ENCODE measurements around the gene OSBPL9.

Gene OSBPL9

GRCh38 chr1:51653127-51653526 lies 36.2 kb downstream of the OSBPL9 start:
- Mint-ChIP-seq H3K9me3 (no peaks in the 10 kb centered on the region), H3K36me3 (ENCODE audit: low read depth) (no peaks in the 10 kb centered on the region), H3K27me3 (ENCODE audit: low read depth) (no peaks in the 10 kb centered on the region), H3K4me1 (ENCODE audit: low read depth) (no peaks in the 10 kb centered on the region), H3K27ac (no peak overlapping the region), H3K4me3 (no peak overlapping the region)

GRCh38 chr1:51654000-51654399 lies 37.1 kb downstream of the OSBPL9 start:
- Mint-ChIP-seq H3K4me1 (ENCODE audit: low read depth) (no peaks in the 10 kb centered on the region), H3K9me3 (no peaks in the 10 kb centered on the region), H3K36me3 (ENCODE audit: low read depth) (peaks cover 1% of the 10 kb centered on the region), H3K27ac (no peak overlapping the region), H3K27me3 (ENCODE audit: low read depth) (no peaks in the 10 kb centered on the region), H3K4me3 (no peak overlapping the region)

GRCh38 chr1:51656374-51656773 lies 39.5 kb downstream of the OSBPL9 start:
- H3K27me3 Mint-ChIP-seq (ENCODE audit: low read depth), result no peaks in the 10 kb centered on the region
- no peaks in the 10 kb centered on the region for H3K4me1 Mint-ChIP-seq (ENCODE audit: low read depth)
- no peaks in the 10 kb centered on the region for H3K9me3 Mint-ChIP-seq
- peaks cover 1% of the 10 kb centered on the region for H3K36me3 Mint-ChIP-seq (ENCODE audit: low read depth)
- H3K27ac Mint-ChIP-seq, result no peak overlapping the region
- H3K4me3 Mint-ChIP-seq, result no peak overlapping the region

GRCh38 chr1:51660580-51660979 lies 43.7 kb downstream of the OSBPL9 start:
- Mint-ChIP-seq H3K4me1 (ENCODE audit: low read depth) (no peaks in the 10 kb centered on the region), H3K9me3 (no peaks in the 10 kb centered on the region), H3K4me3 (no peak overlapping the region), H3K36me3 (ENCODE audit: low read depth) (peaks cover 1% of the 10 kb centered on the region), H3K27ac (no peak overlapping the region), H3K27me3 (ENCODE audit: low read depth) (no peaks in the 10 kb centered on the region)

- Mint-ChIP-seq H3K27ac (no peak overlapping the region), H3K27me3 (ENCODE audit: low read depth) (no peaks in the 10 kb centered on the region), H3K4me3 (no peak overlapping the region), H3K4me1 (ENCODE audit: low read depth) (no peaks in the 10 kb centered on the region), H3K9me3 (no peaks in the 10 kb centered on the region), H3K36me3 (ENCODE audit: low read depth) (peaks cover 1% of the 10 kb centered on the region)
These were observed 44.2 kb downstream of the OSBPL9 start for GRCh38 chr1:51661081-51661518.

GRCh38 chr1:51663105-51663504 lies 46.2 kb downstream of the OSBPL9 start:
- Mint-ChIP-seq H3K27ac (no peak overlapping the region), H3K4me3 (no peak overlapping the region), H3K9me3 (no peaks in the 10 kb centered on the region), H3K4me1 (ENCODE audit: low read depth) (no peaks in the 10 kb centered on the region), H3K27me3 (ENCODE audit: low read depth) (no peaks in the 10 kb centered on the region), H3K36me3 (ENCODE audit: low read depth) (peaks cover 1% of the 10 kb centered on the region)

GRCh38 chr1:51663721-51664120 lies 46.8 kb downstream of the OSBPL9 start:
- H3K27me3 Mint-ChIP-seq (ENCODE audit: low read depth), result no peaks in the 10 kb centered on the region
- H3K9me3 Mint-ChIP-seq, result no peaks in the 10 kb centered on the region
- H3K4me1 Mint-ChIP-seq (ENCODE audit: low read depth), result no peaks in the 10 kb centered on the region
- H3K27ac Mint-ChIP-seq, result no peak overlapping the region
- H3K36me3 Mint-ChIP-seq (ENCODE audit: low read depth), result peaks cover under 1% of the 10 kb centered on the region
- no peak overlapping the region for H3K4me3 Mint-ChIP-seq

GRCh38 chr1:51664421-51665240 lies 47.7 kb downstream of the OSBPL9 start:
- Mint-ChIP-seq H3K36me3 (ENCODE audit: low read depth) (no peaks in the 10 kb centered on the region), H3K9me3 (no peaks in the 10 kb centered on the region), H3K4me3 (no peak overlapping the region), H3K4me1 (ENCODE audit: low read depth) (no peaks in the 10 kb centered on the region), H3K27me3 (ENCODE audit: low read depth) (no peaks in the 10 kb centered on the region), H3K27ac (no peak overlapping the region)

- no peaks in the 10 kb centered on the region for H3K4me1 Mint-ChIP-seq (ENCODE audit: low read depth)
- no peak overlapping the region for H3K27ac Mint-ChIP-seq
- no peak overlapping the region for H3K4me3 Mint-ChIP-seq
- H3K9me3 Mint-ChIP-seq, result no peaks in the 10 kb centered on the region
- H3K27me3 Mint-ChIP-seq (ENCODE audit: low read depth), result no peaks in the 10 kb centered on the region
- no peaks in the 10 kb centered on the region for H3K36me3 Mint-ChIP-seq (ENCODE audit: low read depth)
These were observed 49.6 kb downstream of the OSBPL9 start for GRCh38 chr1:51666478-51666877.

- H3K4me1 Mint-ChIP-seq (ENCODE audit: low read depth), result no peaks in the 10 kb centered on the region
- H3K4me3 Mint-ChIP-seq, result no peak overlapping the region
- H3K27me3 Mint-ChIP-seq (ENCODE audit: low read depth), result no peaks in the 10 kb centered on the region
- no peak overlapping the region for H3K27ac Mint-ChIP-seq
- H3K9me3 Mint-ChIP-seq, result no peaks in the 10 kb centered on the region
- H3K36me3 Mint-ChIP-seq (ENCODE audit: low read depth), result no peaks in the 10 kb centered on the region
These were observed 50.7 kb downstream of the OSBPL9 start for GRCh38 chr1:51667561-51667960.

GRCh38 chr1:51669272-51669671 lies 52.4 kb downstream of the OSBPL9 start:
- H3K27me3 Mint-ChIP-seq (ENCODE audit: low read depth), result no peaks in the 10 kb centered on the region
- H3K27ac Mint-ChIP-seq, result no peak overlapping the region
- H3K4me1 Mint-ChIP-seq (ENCODE audit: low read depth), result no peaks in the 10 kb centered on the region
- no peaks in the 10 kb centered on the region for H3K9me3 Mint-ChIP-seq
- H3K4me3 Mint-ChIP-seq, result no peak overlapping the region
- H3K36me3 Mint-ChIP-seq (ENCODE audit: low read depth), result no peaks in the 10 kb centered on the region

- Mint-ChIP-seq H3K4me3 (no peak overlapping the region), H3K36me3 (ENCODE audit: low read depth) (no peaks in the 10 kb centered on the region), H3K27me3 (ENCODE audit: low read depth) (no peaks in the 10 kb centered on the region), H3K27ac (no peak overlapping the region), H3K9me3 (no peaks in the 10 kb centered on the region), H3K4me1 (ENCODE audit: low read depth) (no peaks in the 10 kb centered on the region)
These were observed 52.9 kb downstream of the OSBPL9 start for GRCh38 chr1:51669816-51670215.

- Mint-ChIP-seq H3K4me3 (no peak overlapping the region), H3K9me3 (no peaks in the 10 kb centered on the region), H3K36me3 (ENCODE audit: low read depth) (no peaks in the 10 kb centered on the region), H3K4me1 (ENCODE audit: low read depth) (no peaks in the 10 kb centered on the region), H3K27ac (no peak overlapping the region), H3K27me3 (ENCODE audit: low read depth) (no peaks in the 10 kb centered on the region)
These were observed 54.8 kb downstream of the OSBPL9 start for GRCh38 chr1:51671527-51672325.

- Mint-ChIP-seq H3K4me1 (ENCODE audit: low read depth) (no peaks in the 10 kb centered on the region), H3K36me3 (ENCODE audit: low read depth) (no peaks in the 10 kb centered on the region), H3K4me3 (no peak overlapping the region), H3K27me3 (ENCODE audit: low read depth) (no peaks in the 10 kb centered on the region), H3K9me3 (no peaks in the 10 kb centered on the region), H3K27ac (no peak overlapping the region)
These were observed 56.4 kb downstream of the OSBPL9 start for GRCh38 chr1:51673279-51673678.

GRCh38 chr1:51675177-51675780 lies 58.4 kb downstream of the OSBPL9 start:
- H3K4me3 Mint-ChIP-seq, result no peak overlapping the region
- H3K27me3 Mint-ChIP-seq (ENCODE audit: low read depth), result no peaks in the 10 kb centered on the region
- no peak overlapping the region for H3K27ac Mint-ChIP-seq
- H3K36me3 Mint-ChIP-seq (ENCODE audit: low read depth), result no peaks in the 10 kb centered on the region
- H3K4me1 Mint-ChIP-seq (ENCODE audit: low read depth), result peaks cover 3% of the 10 kb centered on the region
- no peaks in the 10 kb centered on the region for H3K9me3 Mint-ChIP-seq
